HepG2 (cell line): ENCODE results near the gene KIRREL3.

Experiments
- ATF5 ChIP-seq: sonication (generic); formaldehyde crosslinking; IDR thresholded peaks from 2 replicates; pipeline ENCODE4 v1.4.0; 2020; ENCODE audit warnings: mild to moderate bottlenecking, low read depth, missing genetic modification reagents
- CTCF ChIP-seq: sonication (generic); formaldehyde crosslinking; IDR thresholded peaks from 2 replicates; pipeline ENCODE4 v1.5.0; 2020; ENCODE audit warnings: mild to moderate bottlenecking, missing genetic modification reagents, moderate library complexity
- DNMT1 ChIP-seq: sonication (generic); formaldehyde crosslinking; IDR thresholded peaks from 2 replicates; pipeline ENCODE4 v1.5.1; 2020; ENCODE audit warnings: mild to moderate bottlenecking, missing genetic modification reagents
- EP300 ChIP-seq, 3 experiments: sonication (generic) in 1 of 3; formaldehyde crosslinking in 1 of 3; IDR thresholded peaks; 2 replicates each; pipeline versions ENCODE4 v1.5.1 to v1.6.1; 2011 to 2020; ENCODE audit warnings: low read depth in 2 of 3, low read length in 2 of 3, borderline replicate concordance in 1 of 3, improper control_type of control experiment in 1 of 3, mild to moderate bottlenecking in 1 of 3, missing genetic modification reagents in 1 of 3, moderate library complexity in 1 of 3
- MYC ChIP-seq: sonication (generic); formaldehyde crosslinking; IDR thresholded peaks from 2 replicates; pipeline ENCODE4 v1.9.0; 2021; ENCODE audit warnings: missing genetic modification reagents, borderline replicate concordance
- POLR2AphosphoS5 ChIP-seq: IDR thresholded peaks from 2 replicates; pipeline ENCODE4 v1.6.1; 2012; ENCODE audit warnings: low read depth, low read length
- SRF ChIP-seq: IDR thresholded peaks from 2 replicates; pipeline ENCODE4 v1.6.1; 2011; ENCODE audit warnings: mild to moderate bottlenecking, low read depth, low read length, moderate library complexity
- TBL1XR1 ChIP-seq: fragments of 150-350 bp; IDR thresholded peaks from 2 replicates; pipeline ENCODE4 v1.6.1; 2014; ENCODE audit warnings: borderline replicate concordance, low read length; ENCODE audit not compliant: partially characterized antibody
- ZUFSP ChIP-seq: sonication (generic); formaldehyde crosslinking; IDR thresholded peaks from 2 replicates; pipeline ENCODE4 v1.9.0; 2021; ENCODE audit warnings: missing genetic modification reagents, mild to moderate bottlenecking, borderline replicate concordance

GRCh38 chr11:126662035-126662790 is 338.4 kb downstream of the KIRREL3 start:
- TF ChIP-seq POLR2AphosphoS5 (no peak), CTCF (no peak), ZUFSP (CRISPR knock-in tag) (no peak), SRF (no peak), ATF5 (CRISPR knock-in tag) (no peak), DNMT1 (CRISPR knock-in tag) (no peak), TBL1XR1 (no peak), EP300 (IDR thresholded peaks at IDR 0.05; ENCODE audit: low read depth in 2 of 2, low read length in 2 of 2) (no peak), EP300 (CRISPR knock-in tag; IDR thresholded peaks at IDR 0.05; ENCODE audit: borderline replicate concordance) (no peak), MYC (CRISPR knock-in tag) (no peak)
